GM12878 (cell line): Measurements from ENCODE around the gene RARB. TPM values are rescaled to one million over a fixed set of nuclear protein-coding genes. Genes with fewer than 3 reads are reported as not detected.

Experiments used
- ATAC-seq: fragments of 200-7000 bp; cut with Tn5 transposase; 3 replicates; pipeline ENCODE4 v1.9.1; 2020; ENCODE audit warnings: mild to moderate bottlenecking, moderate library complexity
- BruUV-seq: library from RNA; stranded (reverse); fragments of 400-500 nt; replicated peaks from 2 replicates; lab custom pipeline; 2021; lab: Mats Ljungman, UMichigan
- CTCF ChIA-PET: fragments of 300-600 bp; sonication (Branson Sonifier 250); formaldehyde crosslinking; extraction: SDS; loops from one replicate; lab custom pipeline; 2021; ENCODE audit warnings: inconsistent platforms; lab: Yijun Ruan, JAX
- POLR2A ChIA-PET: fragments of 350-600 bp; formaldehyde crosslinking; extraction: SDS; loops from one replicate; lab custom pipeline; 2021; ENCODE audit warnings: inconsistent platforms; lab: Charles Lee
- RAD21 ChIA-PET: fragments of 300-600 bp; sonication (Branson Sonifier 250); formaldehyde crosslinking; loops from one replicate; lab custom pipeline; 2023; ENCODE audit warnings: antibody characterized with exemption; ENCODE audit not compliant: unreplicated experiment; lab: Charles Lee
- SMC1A ChIA-PET: fragments of 300-600 bp; sonication (Branson Sonifier 250); formaldehyde crosslinking; loops from one replicate; lab custom pipeline; 2023; ENCODE audit not compliant: unreplicated experiment, uncharacterized antibody; lab: Charles Lee
- DNase-seq: peaks from one replicate; pipeline ENCODE4 v3.0.0-alpha.2; 2011; ENCODE audit warnings: low read depth, low spot score
- FAIRE-seq: peaks from 3 replicates; lab custom pipeline; 2011; peaks lifted over from hg19 to GRCh38; lab: Jason Lieb, UNC
- H2AFZ ChIP-seq: 2 replicates; pipeline ENCODE4 v1.6.0; 2011; ENCODE audit warnings: low read depth, low read length, control low read depth; ENCODE audit not compliant: control insufficient read depth
- H3K27ac ChIP-seq: 2 replicates; pipeline ENCODE4 v1.5.1; 2011; ENCODE audit warnings: control low read depth; ENCODE audit not compliant: control insufficient read depth, insufficient read depth
- H3K27me3 ChIP-seq, 2 experiments: replicated peaks in 1 of 2; 2 replicates each; pipeline versions ENCODE4 v1.6.0 to v1.6.1; 2011; ENCODE audit warnings: low read length in 1 of 2; ENCODE audit not compliant: control insufficient read depth in 2 of 2, insufficient read depth in 2 of 2
- H3K36me3 ChIP-seq, 2 experiments: 2 replicates each; pipeline ENCODE4 v1.5.1; 2011; ENCODE audit warnings: low read length in 1 of 2; ENCODE audit not compliant: control insufficient read depth in 2 of 2, insufficient read depth in 2 of 2
- H3K4me1 ChIP-seq: 2 replicates; pipeline ENCODE4 v1.6.1; 2011; ENCODE audit warnings: mild to moderate bottlenecking, low read length, moderate library complexity, mixed read lengths; ENCODE audit not compliant: control insufficient read depth, insufficient read depth
- H3K4me2 ChIP-seq: 2 replicates; pipeline ENCODE4 v1.6.0; 2011; ENCODE audit warnings: control low read depth; ENCODE audit not compliant: control insufficient read depth, insufficient read depth
- H3K4me3 ChIP-seq: fragments of 200-600 bp; sonication (generic); 2 replicates; pipeline ENCODE4 v1.5.1; 2016
- H3K79me2 ChIP-seq: 2 replicates; pipeline ENCODE4 v1.6.0; 2011; ENCODE audit warnings: low read length; ENCODE audit not compliant: control insufficient read depth, insufficient read depth
- H3K9ac ChIP-seq: 2 replicates; pipeline ENCODE4 v1.8.0; 2011; ENCODE audit warnings: low read length, control low read depth, mixed read lengths; ENCODE audit not compliant: control insufficient read depth, insufficient read depth
- H3K9me3 ChIP-seq: replicated peaks from 3 replicates; pipeline ENCODE4 v1.5.1; 2011; ENCODE audit warnings: mild to moderate bottlenecking, low read length; ENCODE audit not compliant: control insufficient read depth, insufficient read depth
- H4K20me1 ChIP-seq: 2 replicates; pipeline ENCODE4 v1.6.0; 2011; ENCODE audit not compliant: control insufficient read depth, insufficient read depth
- ZBED1 ChIP-seq: IDR thresholded peaks from 2 replicates; pipeline ENCODE4 v1.6.1; 2016; ENCODE audit warnings: borderline replicate concordance
- WGBS: methylation state at CpG from one replicate; pipeline ENCODE4 v1.1.6; 2016; ENCODE audit warnings: low lambda C conversion rate; ENCODE audit not compliant: insufficient replicate concordance, insufficient coverage; ENCODE audit errors: missing lambda C conversion rate; 5-methylcytosine and 5-hydroxymethylcytosine counted together
- in situ Hi-C: fragments of 300-500 bp; cut with MboI; formaldehyde crosslinking; loops from 9 replicates; pipeline ENCODE4 v1.14.3; 2018; ENCODE audit warnings: mixed read lengths
- intact Hi-C: fragments of 100-400 bp; cut with micrococcal nuclease; formaldehyde crosslinking; loops from one replicate; pipeline ENCODE4 v1.14.2; 2022; ENCODE audit not compliant: unreplicated experiment
- polyA plus RNA-seq, 11 experiments: library from polyadenylated mRNA; depleted of rRNA in 4 of 11; unstranded in 6 of 11; stranded (reverse) in 5 of 11; fragments of >200 nt; fragmentation: Nextera tagmentation in 4 of 11; fragmentation: Illumina TruSeq in 1 of 11; extraction: Ambion mirVana in 4 of 11; extraction: Trizol in 1 of 11; gene quantifications; 1 replicate in 1 of 11; 2 replicates in 10 of 11; pipeline versions ENCODE4 v1.2.1 to v1.2.3, GENCODE V29; 2011 to 2016; ENCODE audit warnings: inconsistent platforms in 2 of 11, missing spikeins in 2 of 11, low read depth in 1 of 11
- total RNA-seq, 4 experiments: library from RNA; depleted of rRNA in 3 of 4; stranded (reverse); fragments of >200 nt in 3 of 4; fragmentation: Illumina TruSeq in 1 of 4; extraction: Trizol in 1 of 4; gene quantifications; 2 replicates each; pipeline versions ENCODE4 v1.2.1 to v1.2.3, GENCODE V29; 2013 to 2021
- TF ChIP-seq, protein P1 (sequence below): IDR thresholded peaks from 2 replicates; pipeline ENCODE4 v1.6.1; 2012; ENCODE audit warnings: low read depth, low read length, improper control_type of control experiment

The RARB gene
- total and polyA plus RNA-seq, 10 of the 15 experiments (the other 5 are each of a cell fraction or from before 2014, with no cell fraction given) = 0.05 to 0.06 TPM; not detected in 8

DNA sequence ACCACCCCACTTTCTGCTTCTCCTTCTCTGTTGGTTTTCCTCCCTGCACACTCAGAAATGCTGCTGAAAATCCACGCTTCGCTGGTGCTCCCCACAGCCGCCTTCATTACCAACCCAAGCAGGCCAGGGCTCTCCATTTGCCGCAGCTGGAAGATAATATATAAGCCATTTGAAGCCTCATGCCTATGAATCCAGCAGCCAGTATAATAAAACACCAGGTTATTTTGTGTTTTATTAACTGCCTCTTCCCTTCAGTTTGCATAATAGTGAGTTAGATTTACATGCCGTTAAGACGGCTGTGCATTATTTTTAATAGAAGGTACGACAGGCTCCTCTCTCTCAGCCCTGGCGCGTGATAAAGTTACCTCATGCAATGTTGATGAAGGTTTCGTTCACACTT is 150.0 kb downstream of the RARB start:
- ATAC-seq (no peak), FAIRE-seq (no peak), DNase-seq (no peak)
- intact Hi-C loops = no loop called here
- Histone ChIP-seq H2AFZ (no peak overlapping the region), H3K9me3 (no peaks in the 10 kb centered on the region), H3K4me2 (no peak overlapping the region), H3K4me3 (no peak overlapping the region), H4K20me1 (no peaks in the 10 kb centered on the region; the same call in 1 of the 2 replicates), H3K27ac (no peak overlapping the region), H3K9ac (no peak overlapping the region), H3K4me1 (no peaks in the 10 kb centered on the region), H3K36me3 (no peaks in the 10 kb centered on the region), H3K27me3 (no peaks in the 10 kb centered on the region; a peak in 1 of 4 replicates), H3K79me2 (no peaks in the 10 kb centered on the region)
- ChIA-PET SMC1A (interaction anchor here (0.5 kb wide), 1 partner anchor 62 kb away, joined by 3 read pairs; no protein-coding TSS in a partner anchor), CTCF (no interaction called here), RAD21 (no interaction called here), POLR2A (no interaction called here)
- 47% methylated on average over 10 of the region's 10 CpGs for WGBS
- in situ Hi-C loops = no loop called here
- BruUV-seq = no TSS peak
- no peak for TF ChIP-seq ZBED1
- TF ChIP-seq, protein P1, sequence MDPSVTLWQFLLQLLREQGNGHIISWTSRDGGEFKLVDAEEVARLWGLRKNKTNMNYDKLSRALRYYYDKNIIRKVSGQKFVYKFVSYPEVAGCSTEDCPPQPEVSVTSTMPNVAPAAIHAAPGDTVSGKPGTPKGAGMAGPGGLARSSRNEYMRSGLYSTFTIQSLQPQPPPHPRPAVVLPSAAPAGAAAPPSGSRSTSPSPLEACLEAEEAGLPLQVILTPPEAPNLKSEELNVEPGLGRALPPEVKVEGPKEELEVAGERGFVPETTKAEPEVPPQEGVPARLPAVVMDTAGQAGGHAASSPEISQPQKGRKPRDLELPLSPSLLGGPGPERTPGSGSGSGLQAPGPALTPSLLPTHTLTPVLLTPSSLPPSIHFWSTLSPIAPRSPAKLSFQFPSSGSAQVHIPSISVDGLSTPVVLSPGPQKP = no peak

GRCh38 chr3:25580534-25580933 is 152.5 kb downstream of the RARB start:
- 14% methylated on average over 8 of the region's 8 CpGs for WGBS
- CTCF ChIA-PET = no interaction called here
- BruUV-seq = no TSS peak
- Histone ChIP-seq H2AFZ (no peak overlapping the region), H3K9me3 (no peaks in the 10 kb centered on the region), H3K4me1 (no peaks in the 10 kb centered on the region), H3K27me3 (no peaks in the 10 kb centered on the region; a peak in 1 of 4 replicates), H3K27ac (no peak overlapping the region), H3K4me2 (no peak overlapping the region), H3K9ac (no peak overlapping the region), H3K36me3 (no peaks in the 10 kb centered on the region), H3K79me2 (no peaks in the 10 kb centered on the region), H3K4me3 (no peak overlapping the region), H4K20me1 (no peaks in the 10 kb centered on the region; the same call in 1 of the 2 replicates)
- ATAC-seq (no peak), DNase-seq (no peak), FAIRE-seq (no peak)
- SMC1A ChIA-PET = no interaction called here
- intact Hi-C loops (no loop called here), in situ Hi-C loops (no loop called here)
- POLR2A ChIA-PET = no interaction called here
- no peak for TF ChIP-seq ZBED1
- RAD21 ChIA-PET = no interaction called here
